H1 (cell line): ENCODE data around the gene TRMT2B. TPM values are rescaled to one million over a fixed set of nuclear protein-coding genes. Genes with fewer than 3 reads are reported as not detected.

ENCODE experiments used
- BACH1 ChIP-seq: IDR thresholded peaks from 2 replicates; pipeline ENCODE4 v1.6.1; 2012; ENCODE audit warnings: low read length, improper control_type of control experiment
- CHD7 ChIP-seq: fragments of 300-600 bp; sonication (generic); IDR thresholded peaks from 2 replicates; pipeline ENCODE4 v1.7.1; 2012; ENCODE audit warnings: low read length, moderate library complexity, mild to moderate bottlenecking, inconsistent platforms; ENCODE audit not compliant: insufficient replicate concordance
- POLR2AphosphoS5 ChIP-seq: IDR thresholded peaks from 2 replicates; pipeline ENCODE4 v1.6.1; 2011; ENCODE audit warnings: low read depth, low read length
- polyA plus RNA-seq, 7 experiments: library from polyadenylated mRNA; depleted of rRNA in 3 of 7; stranded (reverse) in 5 of 7; unstranded in 2 of 7; fragments of >200 nt in 5 of 7; fragments of 200-250 nt in 2 of 7; gene quantifications; 1 replicate in 5 of 7; 2 replicates in 1 of 7; 4 replicates in 1 of 7; pipeline versions ENCODE4 v1.2.1 to v1.2.3, GENCODE V29; 2011 to 2013; ENCODE audit warnings: missing spikeins in 2 of 7, mixed read lengths in 2 of 7
- total RNA-seq: library from RNA; stranded (reverse); fragmentation: NEBNext Ultra II Directional; extraction: Animal tissue kit (Norgen Biotek cat#: 25700); gene quantifications from 2 replicates; pipeline ENCODE4 v1.2.1, GENCODE V29; 2021

TRMT2B gene
- total and polyA plus RNA-seq, 2 of the 8 experiments (the other 6 are each of a cell fraction or from before 2014, with no cell fraction given), result 12.1 to 12.4 TPM

GRCh38 chrX:100984818-100985217 is 67.1 kb downstream of the TRMT2B start (continued):
- TF ChIP-seq POLR2AphosphoS5 (no peak), CHD7 (no peak), BACH1 (no peak)
